PC-9 (cell line): ENCODE data around the gene KCNQ5. TPM values are rescaled to one million over a fixed set of nuclear protein-coding genes. Genes with fewer than 3 reads are reported as not detected.

Experiments used
- BruUV-seq: library from RNA; stranded (reverse); fragments of 400-500 nt; replicated peaks from 2 replicates; lab custom pipeline; 2021; lab: Mats Ljungman, UMichigan
- CTCF ChIA-PET: fragments of 300-600 bp; sonication (Branson Sonifier 250); formaldehyde crosslinking; loops from one replicate; lab custom pipeline; 2022; ENCODE audit warnings: antibody characterized with exemption; lab: Charles Lee
- POLR2A ChIA-PET: fragments of 300-600 bp; sonication (Branson Sonifier 250); formaldehyde crosslinking; loops from one replicate; lab custom pipeline; 2022; ENCODE audit warnings: antibody characterized with exemption; ENCODE audit not compliant: unreplicated experiment; lab: Charles Lee
- DNase-seq, 2 experiments: peaks; one replicate each; pipeline versions ENCODE4 v3.0.0 to v3.0.0-alpha.2; 2015 to 2022; ENCODE audit warnings: mixed read lengths in 1 of 2
- H2AFZ ChIP-seq: fragments of 200-600 bp; sonication (generic); 2 replicates; pipeline ENCODE4 v1.8.1; 2017; ENCODE audit warnings: antibody characterized with exemption
- H3F3A ChIP-seq: fragments of 200-600 bp; sonication (generic); 2 replicates; pipeline ENCODE4 v1.8.1; 2017; ENCODE audit warnings: antibody characterized with exemption, mild to moderate bottlenecking, low read depth; ENCODE audit not compliant: insufficient read depth
- H3K27ac ChIP-seq: fragments of 200-600 bp; sonication (generic); 2 replicates; pipeline ENCODE4 v1.6.1; 2016; ENCODE audit warnings: mixed run types
- H3K27me3 ChIP-seq: fragments of 200-600 bp; sonication (generic); 2 replicates; pipeline ENCODE4 v1.6.1; 2016; ENCODE audit warnings: low read depth, mixed run types; ENCODE audit not compliant: insufficient read depth
- H3K36me3 ChIP-seq: fragments of 200-600 bp; sonication (generic); 2 replicates; pipeline ENCODE4 v1.6.1; 2016; ENCODE audit warnings: low read depth, mixed run types
- H3K4me1 ChIP-seq: fragments of 200-600 bp; sonication (generic); replicated peaks from 2 replicates; pipeline ENCODE4 v1.6.1; 2016; ENCODE audit warnings: mixed run types; ENCODE audit not compliant: insufficient read depth
- H3K4me2 ChIP-seq: fragments of 200-600 bp; sonication (generic); 2 replicates; pipeline ENCODE4 v1.6.1; 2017; ENCODE audit warnings: mixed run types
- H3K4me3 ChIP-seq: fragments of 200-600 bp; sonication (generic); 2 replicates; pipeline ENCODE4 v1.6.1; 2016; ENCODE audit warnings: mixed run types
- H3K79me2 ChIP-seq: fragments of 200-600 bp; sonication (generic); 2 replicates; pipeline ENCODE4 v1.6.1; 2017; ENCODE audit warnings: low read depth, mixed run types
- H3K9me2 ChIP-seq: fragments of 200-600 bp; sonication (generic); 2 replicates; pipeline ENCODE4 v1.8.1; 2017; ENCODE audit warnings: mild to moderate bottlenecking; ENCODE audit not compliant: insufficient read depth
- H3K9me3 ChIP-seq: fragments of 200-600 bp; sonication (generic); 2 replicates; pipeline ENCODE4 v1.8.1; 2016; ENCODE audit warnings: low read depth; ENCODE audit not compliant: insufficient read depth
- H4K20me1 ChIP-seq: fragments of 200-600 bp; sonication (generic); 2 replicates; pipeline ENCODE4 v1.8.1; 2017; ENCODE audit not compliant: insufficient read depth
- CTCF ChIP-seq: fragments of 200-600 bp; sonication (generic); conservative IDR thresholded peaks from 2 replicates; pipeline ENCODE4 v1.6.1; 2017; ENCODE audit warnings: mixed run types, antibody characterized with exemption, mild to moderate bottlenecking, moderate library complexity
- EZH2 ChIP-seq: fragments of 200-600 bp; sonication (generic); IDR thresholded peaks from 2 replicates; pipeline ENCODE4 v1.8.0; 2017; ENCODE audit warnings: antibody characterized with exemption, low read depth
- intact Hi-C: fragments of 100-400 bp; cut with micrococcal nuclease; formaldehyde crosslinking; loops from one replicate; pipeline ENCODE4 v1.10.0; 2022; ENCODE audit not compliant: unreplicated experiment
- total RNA-seq: library from RNA; stranded (reverse); gene quantifications from 2 replicates; pipeline ENCODE4 v1.2.3, GENCODE V29; 2021

Gene KCNQ5
- total RNA-seq, 1 experiment from 2014 or later, result 0.20 TPM

GRCh38 chr6:73017476-73017875 is 395.6 kb downstream of the KCNQ5 start:
- Histone ChIP-seq H3K4me1 (no peaks in the 10 kb centered on the region), H3K4me3 (no peak overlapping the region), H2AFZ (no peak overlapping the region), H3K36me3 (no peaks in the 10 kb centered on the region), H3K4me2 (no peak overlapping the region), H3K9me2 (no peaks in the 10 kb centered on the region), H3K79me2 (no peaks in the 10 kb centered on the region), H4K20me1 (no peaks in the 10 kb centered on the region), H3K9me3 (no peaks in the 10 kb centered on the region), H3K27me3 (no peaks in the 10 kb centered on the region), H3F3A (no peaks in the 10 kb centered on the region), H3K27ac (no peak overlapping the region)
- no peak for DNase-seq
- ChIA-PET POLR2A (no interaction called here), CTCF (no interaction called here)
- intact Hi-C loops, result no loop called here
- TF ChIP-seq EZH2 (no peak), CTCF (no peak)
- no TSS peak for BruUV-seq

DNA sequence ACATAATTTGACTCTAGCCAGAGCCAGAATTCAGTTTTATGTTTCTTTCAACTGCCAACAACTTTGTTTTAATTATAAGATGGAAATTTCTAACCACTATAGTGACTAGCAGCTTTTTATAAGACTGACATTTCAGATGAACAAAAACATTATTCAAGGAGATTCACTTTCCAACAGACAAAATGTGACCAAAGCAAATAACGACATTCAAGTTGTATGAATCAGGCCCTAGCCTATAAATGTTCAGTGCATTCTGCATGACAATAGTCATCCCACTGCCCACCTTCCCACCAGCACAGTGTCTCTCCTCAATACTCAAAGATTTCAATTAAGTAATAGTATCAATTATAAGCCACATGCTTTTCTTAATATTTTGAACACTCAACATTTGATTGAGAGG is 402.7 kb downstream of the KCNQ5 start:
- H3K79me2 ChIP-seq, result no peaks in the 10 kb centered on the region
- H3K27me3 ChIP-seq, result no peaks in the 10 kb centered on the region
- no peak overlapping the region for H3K4me3 ChIP-seq
- H3K4me1 ChIP-seq, result no peaks in the 10 kb centered on the region
- no peak overlapping the region for H3K4me2 ChIP-seq
- intact Hi-C loops, result no loop called here
- BruUV-seq, result no TSS peak
- H3K27ac ChIP-seq, result no peak overlapping the region
- H2AFZ ChIP-seq, result no peak overlapping the region
- no peaks in the 10 kb centered on the region for H3K9me2 ChIP-seq
- H3F3A ChIP-seq, result no peaks in the 10 kb centered on the region
- POLR2A ChIA-PET, result no interaction called here
- CTCF ChIA-PET, result no interaction called here
- no peaks in the 10 kb centered on the region for H4K20me1 ChIP-seq
- TF ChIP-seq CTCF (no peak), EZH2 (no peak)
- H3K36me3 ChIP-seq, result no peaks in the 10 kb centered on the region
- no peak for DNase-seq
- no peaks in the 10 kb centered on the region for H3K9me3 ChIP-seq

- H3K36me3 ChIP-seq, result no peaks in the 10 kb centered on the region
- POLR2A ChIA-PET, result no interaction called here
- BruUV-seq, result no TSS peak
- no peaks in the 10 kb centered on the region; the same call in 1 of the 2 replicates for H3F3A ChIP-seq
- no peaks in the 10 kb centered on the region for H4K20me1 ChIP-seq
- no peaks in the 10 kb centered on the region for H3K9me3 ChIP-seq
- no peak overlapping the region for H2AFZ ChIP-seq
- CTCF ChIA-PET, result no interaction called here
- H3K79me2 ChIP-seq, result no peaks in the 10 kb centered on the region
- no peak for DNase-seq
- no peak for TF ChIP-seq EZH2
- TF ChIP-seq CTCF, result no peak
- H3K4me2 ChIP-seq, result no peak overlapping the region
- H3K27ac ChIP-seq, result no peak overlapping the region
- H3K4me1 ChIP-seq, result peaks cover 12% of the 10 kb centered on the region
- no peaks in the 10 kb centered on the region for H3K27me3 ChIP-seq
- no peaks in the 10 kb centered on the region for H3K9me2 ChIP-seq
- intact Hi-C loops, result no loop called here
- H3K4me3 ChIP-seq, result no peak overlapping the region
Measured at GRCh38 chr6:73027691-73028090, 405.8 kb downstream of the KCNQ5 start.
